AG09319 (cell line): ENCODE results near the gene SLC9B1.
"Not testable (repeated sequence)": the region's sequence is repeated elsewhere in the genome, so short reads cannot be mapped to it uniquely, and the experiment has no call there.

Experiments
- DNase-seq: peaks from one replicate; pipeline ENCODE4 v3.0.0-alpha.2; 2010; ENCODE audit warnings: low read depth; ENCODE audit errors: extremely low read depth
- TF ChIP-seq, protein P1 (sequence below): IDR thresholded peaks from 2 replicates; pipeline ENCODE4 v1.5.1; 2011; ENCODE audit warnings: low read depth, mild to moderate bottlenecking, inconsistent platforms, low read length, moderate library complexity

The SLC9B1 gene

DNA sequence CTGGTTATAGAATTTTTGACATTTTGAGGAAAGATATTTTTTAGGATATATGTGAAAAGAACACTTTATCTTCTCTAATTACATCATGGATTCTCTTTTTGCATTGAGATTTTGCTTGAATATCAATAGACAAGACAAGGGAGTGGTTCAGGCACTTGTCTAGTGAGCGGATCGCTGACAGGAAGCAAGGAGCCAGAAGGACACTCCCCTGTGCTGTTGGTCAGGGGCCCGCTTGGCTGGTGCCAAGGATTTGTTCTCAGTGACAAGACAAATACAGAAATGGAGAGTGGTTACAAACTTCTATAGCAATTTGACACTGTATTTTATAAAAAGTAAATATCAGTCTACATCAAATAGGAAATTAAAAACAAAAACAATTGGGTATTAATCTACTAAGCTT is 60.0 kb downstream of the SLC9B1 start:
- TF ChIP-seq, protein P1, sequence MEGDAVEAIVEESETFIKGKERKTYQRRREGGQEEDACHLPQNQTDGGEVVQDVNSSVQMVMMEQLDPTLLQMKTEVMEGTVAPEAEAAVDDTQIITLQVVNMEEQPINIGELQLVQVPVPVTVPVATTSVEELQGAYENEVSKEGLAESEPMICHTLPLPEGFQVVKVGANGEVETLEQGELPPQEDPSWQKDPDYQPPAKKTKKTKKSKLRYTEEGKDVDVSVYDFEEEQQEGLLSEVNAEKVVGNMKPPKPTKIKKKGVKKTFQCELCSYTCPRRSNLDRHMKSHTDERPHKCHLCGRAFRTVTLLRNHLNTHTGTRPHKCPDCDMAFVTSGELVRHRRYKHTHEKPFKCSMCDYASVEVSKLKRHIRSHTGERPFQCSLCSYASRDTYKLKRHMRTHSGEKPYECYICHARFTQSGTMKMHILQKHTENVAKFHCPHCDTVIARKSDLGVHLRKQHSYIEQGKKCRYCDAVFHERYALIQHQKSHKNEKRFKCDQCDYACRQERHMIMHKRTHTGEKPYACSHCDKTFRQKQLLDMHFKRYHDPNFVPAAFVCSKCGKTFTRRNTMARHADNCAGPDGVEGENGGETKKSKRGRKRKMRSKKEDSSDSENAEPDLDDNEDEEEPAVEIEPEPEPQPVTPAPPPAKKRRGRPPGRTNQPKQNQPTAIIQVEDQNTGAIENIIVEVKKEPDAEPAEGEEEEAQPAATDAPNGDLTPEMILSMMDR: no peak
- DNase-seq: no peak

DNA sequence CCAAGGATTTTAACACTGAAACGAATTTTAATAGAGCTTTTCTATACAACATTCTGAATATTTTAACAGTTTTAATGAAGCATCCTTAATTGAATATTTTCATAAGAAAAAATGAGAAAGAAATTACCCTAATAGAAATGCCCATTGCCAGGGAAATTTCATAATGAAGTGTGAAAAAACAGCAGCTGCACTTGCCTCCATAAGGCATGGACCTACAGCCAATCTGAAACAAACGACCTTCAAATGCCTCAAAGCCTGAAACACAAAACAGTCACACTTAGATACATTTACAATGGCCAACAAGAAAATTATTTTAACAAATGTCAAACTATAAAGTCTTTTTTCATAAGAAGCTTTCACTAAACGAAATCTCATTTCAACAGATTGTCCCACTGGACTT is 74.4 kb downstream of the SLC9B1 start:
- TF ChIP-seq, protein P1: no peak
- DNase-seq: no peak

DNA sequence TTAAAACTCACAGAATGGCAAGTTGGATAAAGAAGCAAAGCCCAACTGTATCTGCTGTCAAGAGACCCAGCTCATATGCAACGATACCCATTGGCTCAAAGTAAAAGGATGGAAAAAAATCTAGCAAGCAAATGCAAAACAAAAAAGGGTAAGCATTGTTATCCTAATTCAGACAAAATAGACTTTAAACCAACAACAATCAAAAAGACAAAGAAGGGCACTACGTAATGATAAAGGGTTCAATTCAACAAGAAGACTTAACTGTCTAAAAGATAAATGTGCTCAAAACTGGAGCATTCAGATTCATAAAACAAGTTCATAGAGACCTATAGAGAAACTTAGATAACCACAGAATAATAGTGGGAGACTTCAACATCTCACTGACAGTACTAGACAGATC is 81.4 kb downstream of the SLC9B1 start:
- not testable (repeated sequence) for DNase-seq

DNA sequence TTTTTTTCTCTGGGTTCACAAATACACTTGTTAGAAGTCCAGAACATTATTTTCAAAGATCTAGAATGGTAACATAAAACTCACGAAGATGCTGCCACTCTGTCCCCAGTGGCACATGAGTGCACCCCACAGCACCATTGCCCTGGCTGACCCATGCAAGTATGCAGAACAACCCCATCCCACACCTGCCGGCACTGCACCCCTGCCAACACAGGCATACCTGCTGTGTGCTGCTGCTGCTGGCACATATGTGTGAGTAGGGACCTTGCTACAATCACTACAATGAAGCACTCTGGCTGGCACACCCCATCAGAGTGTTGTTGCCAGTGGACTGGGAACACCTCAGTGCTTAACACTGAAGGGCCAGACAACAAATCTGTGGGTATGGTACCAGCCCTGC is 83.8 kb downstream of the SLC9B1 start:
- TF ChIP-seq, protein P1: no peak

DNA sequence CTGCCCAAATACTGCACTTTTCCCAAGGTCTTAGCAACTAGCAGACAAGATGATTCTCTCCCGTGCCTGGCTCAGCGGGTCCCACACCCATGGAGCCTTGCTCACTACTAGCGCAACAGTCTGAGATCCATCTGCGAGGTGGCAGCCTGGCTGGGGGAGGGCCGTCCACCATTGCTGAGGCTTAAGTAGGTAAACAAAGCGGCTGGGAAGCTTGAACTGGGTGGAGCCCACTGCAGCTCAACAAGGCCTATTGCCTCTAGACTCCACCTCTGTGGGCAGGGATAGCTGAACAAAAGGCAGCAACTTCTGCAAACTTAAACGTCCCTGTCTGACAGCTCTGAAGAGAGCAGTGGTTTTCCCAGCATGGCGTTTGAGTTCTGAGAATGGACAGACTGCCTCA is 99.8 kb downstream of the SLC9B1 start:
- DNase-seq: not testable (repeated sequence)

More for the DNA sequence above, 83.8 kb downstream of the SLC9B1 start:
- DNase-seq: no peak

DNA sequence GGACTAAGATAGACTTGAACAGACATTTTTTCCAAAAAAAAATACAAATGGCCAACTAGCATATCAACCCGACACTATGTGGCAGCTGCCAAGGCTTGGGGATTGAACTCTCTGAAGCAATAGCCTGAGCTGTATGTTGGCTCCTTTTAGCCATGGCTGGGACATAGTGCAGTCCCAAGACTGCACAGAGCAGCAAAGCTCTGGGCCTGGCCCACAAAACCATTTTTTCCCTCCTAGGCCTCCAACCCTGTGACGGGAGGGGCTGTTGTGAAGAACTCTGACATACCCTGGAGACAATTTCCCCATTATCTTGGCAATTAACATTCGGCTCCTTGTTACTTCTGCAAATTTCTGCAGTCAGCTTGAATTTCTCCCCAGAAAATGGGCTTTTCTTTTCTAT is 100.6 kb downstream of the SLC9B1 start:
- DNase-seq: no peak
- TF ChIP-seq, protein P1: no peak

DNA sequence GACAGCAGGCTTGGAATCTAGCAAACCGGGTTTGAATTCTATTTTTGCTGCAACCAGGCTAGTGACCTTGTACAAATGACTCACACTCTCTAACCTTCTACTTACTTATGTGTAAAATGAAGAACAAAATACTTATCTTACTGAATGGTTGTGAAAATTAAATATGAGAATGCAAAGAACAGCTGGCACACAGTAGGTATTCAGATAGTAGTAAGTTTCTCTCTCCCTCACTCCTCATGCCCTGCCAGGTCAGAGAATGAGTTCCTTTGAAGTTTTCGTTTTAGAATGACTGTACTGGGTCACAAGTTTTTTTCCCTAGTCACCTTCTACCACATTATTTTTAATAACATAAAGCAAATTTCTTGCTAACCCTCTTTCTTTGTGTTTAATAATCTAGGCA is 117.7 kb downstream of the SLC9B1 start:
- DNase-seq: no peak

DNA sequence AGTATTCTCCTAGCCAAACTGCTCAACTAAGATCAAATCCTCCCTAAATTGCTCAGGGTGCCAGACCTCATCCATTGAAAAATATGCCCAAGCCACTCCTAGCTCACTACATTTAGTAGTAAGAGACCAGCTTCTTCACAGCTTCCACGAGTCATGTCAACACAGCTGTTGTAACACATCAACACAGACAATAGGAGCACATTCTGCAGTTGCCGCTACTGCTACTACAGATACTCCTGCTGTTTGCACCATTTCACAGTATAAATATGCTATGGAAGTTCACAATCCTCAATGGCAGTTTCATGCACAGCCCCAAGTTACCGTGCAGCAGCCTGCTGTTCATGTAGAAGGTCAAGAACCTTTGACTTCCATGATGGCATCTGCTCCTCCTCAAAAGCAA is 121.9 kb downstream of the SLC9B1 start:
- not testable (repeated sequence) for DNase-seq

More for the DNA sequence above, 117.7 kb downstream of the SLC9B1 start:
- TF ChIP-seq, protein P1: no peak

DNA sequence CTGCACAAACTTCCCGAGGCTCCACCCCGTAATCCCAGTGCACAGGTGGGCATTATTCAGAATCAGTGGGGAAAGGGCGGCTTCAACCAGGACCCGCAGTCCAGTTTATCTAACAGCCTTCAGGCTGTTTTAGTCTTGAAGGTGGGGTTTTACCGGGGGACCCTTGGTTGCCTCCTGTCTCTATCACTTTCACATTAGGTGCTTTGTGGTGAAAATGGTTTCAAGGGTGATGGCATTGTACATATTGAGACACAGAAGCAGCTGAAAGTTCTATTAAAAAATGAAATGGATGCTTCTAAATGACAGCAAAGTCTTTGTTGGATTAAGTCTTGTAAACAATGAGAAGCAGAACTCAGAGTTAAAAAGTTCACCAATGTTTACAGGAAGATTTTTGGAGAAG is 123.0 kb downstream of the SLC9B1 start:
- not testable (repeated sequence) for DNase-seq

DNA sequence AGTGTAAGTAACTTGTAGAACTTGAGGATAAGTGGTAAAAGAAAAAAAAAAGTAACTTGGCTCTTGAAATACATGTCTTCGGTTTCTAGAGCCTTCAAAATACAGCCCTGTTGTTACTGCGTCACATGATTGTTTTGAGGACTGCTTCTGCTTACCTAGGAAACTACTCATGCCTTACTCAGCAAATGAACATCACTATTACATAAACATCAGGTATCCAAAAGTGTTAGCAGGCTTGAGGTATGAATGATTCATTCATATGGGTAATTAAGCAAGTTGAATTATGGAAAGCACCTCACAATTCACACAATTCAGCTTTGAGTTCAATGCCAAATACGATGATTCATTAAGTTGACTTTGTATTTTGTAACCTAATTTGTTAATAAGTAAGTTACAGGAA is 129.6 kb downstream of the SLC9B1 start:
- not testable (repeated sequence) for DNase-seq

DNA sequence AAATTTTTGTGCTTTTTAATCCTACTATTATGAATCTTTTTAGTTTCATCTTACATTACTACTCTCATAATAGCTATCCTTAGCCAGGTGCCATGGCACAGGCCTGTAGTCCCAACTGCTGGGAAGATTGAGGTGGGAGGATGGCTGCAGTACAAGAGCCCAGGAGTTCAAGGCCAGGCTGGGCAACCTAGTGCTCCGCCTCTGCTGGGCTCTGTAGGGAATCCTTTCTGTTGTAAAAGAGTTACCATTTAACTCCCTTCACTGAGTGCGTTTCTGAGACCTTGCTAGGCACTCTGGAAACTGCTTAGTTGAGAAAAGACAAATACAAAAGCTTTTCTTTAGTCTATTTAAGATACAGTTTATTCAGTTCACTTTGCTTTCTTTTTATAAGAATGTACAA is 130.9 kb downstream of the SLC9B1 start:
- not testable (repeated sequence) for DNase-seq
